ENCODE measurements around the gene VGLL2. TPM values are rescaled to one million over a fixed set of nuclear protein-coding genes. Genes with fewer than 3 reads are reported as not detected.
"Not testable (repeated sequence)": the region's sequence is repeated elsewhere in the genome, so short reads cannot be mapped to it uniquely, and the experiment has no call there.

Gene VGLL2
- total RNA-seq, 4 donors from 2014 or later, result not detected

DNA sequence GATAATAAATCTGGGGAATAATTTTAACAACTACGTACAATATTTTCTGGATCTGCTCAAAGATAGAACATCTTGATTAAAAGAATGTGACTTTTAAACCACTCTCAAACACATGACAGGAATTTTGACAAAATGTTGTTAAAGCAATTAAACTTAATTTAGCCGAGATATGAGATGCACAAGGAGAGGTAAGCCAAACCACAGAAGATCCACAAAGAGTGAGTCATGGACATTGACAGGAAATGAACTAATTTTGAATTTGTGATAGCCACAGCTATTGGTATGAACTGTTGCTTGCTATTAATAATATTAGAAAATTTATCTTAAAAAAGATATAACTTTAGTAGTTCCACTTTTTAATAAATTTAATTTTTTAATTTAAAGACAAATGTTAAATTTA, 27.8 kb upstream of the VGLL2 start:
- intact Hi-C loops (cut with DNase I; ENCODE audit: low total_unique reads), result no loop called here
- no peaks in the 10 kb centered on the region for H3K9me3 ChIP-seq
- no peak for DNase-seq
- no peak for TF ChIP-seq POLR2A (IDR thresholded peaks at IDR 0.05)
- TF ChIP-seq, protein P1, sequence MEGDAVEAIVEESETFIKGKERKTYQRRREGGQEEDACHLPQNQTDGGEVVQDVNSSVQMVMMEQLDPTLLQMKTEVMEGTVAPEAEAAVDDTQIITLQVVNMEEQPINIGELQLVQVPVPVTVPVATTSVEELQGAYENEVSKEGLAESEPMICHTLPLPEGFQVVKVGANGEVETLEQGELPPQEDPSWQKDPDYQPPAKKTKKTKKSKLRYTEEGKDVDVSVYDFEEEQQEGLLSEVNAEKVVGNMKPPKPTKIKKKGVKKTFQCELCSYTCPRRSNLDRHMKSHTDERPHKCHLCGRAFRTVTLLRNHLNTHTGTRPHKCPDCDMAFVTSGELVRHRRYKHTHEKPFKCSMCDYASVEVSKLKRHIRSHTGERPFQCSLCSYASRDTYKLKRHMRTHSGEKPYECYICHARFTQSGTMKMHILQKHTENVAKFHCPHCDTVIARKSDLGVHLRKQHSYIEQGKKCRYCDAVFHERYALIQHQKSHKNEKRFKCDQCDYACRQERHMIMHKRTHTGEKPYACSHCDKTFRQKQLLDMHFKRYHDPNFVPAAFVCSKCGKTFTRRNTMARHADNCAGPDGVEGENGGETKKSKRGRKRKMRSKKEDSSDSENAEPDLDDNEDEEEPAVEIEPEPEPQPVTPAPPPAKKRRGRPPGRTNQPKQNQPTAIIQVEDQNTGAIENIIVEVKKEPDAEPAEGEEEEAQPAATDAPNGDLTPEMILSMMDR (IDR thresholded peaks at IDR 0.05), result no peak
- no peak overlapping the region for H3K4me3 ChIP-seq
- no peaks in the 10 kb centered on the region for H3K4me1 ChIP-seq
- H3K36me3 ChIP-seq, result no peaks in the 10 kb centered on the region
- H3K27me3 ChIP-seq, result no peaks in the 10 kb centered on the region
- no peak overlapping the region for H3K27ac ChIP-seq

DNA sequence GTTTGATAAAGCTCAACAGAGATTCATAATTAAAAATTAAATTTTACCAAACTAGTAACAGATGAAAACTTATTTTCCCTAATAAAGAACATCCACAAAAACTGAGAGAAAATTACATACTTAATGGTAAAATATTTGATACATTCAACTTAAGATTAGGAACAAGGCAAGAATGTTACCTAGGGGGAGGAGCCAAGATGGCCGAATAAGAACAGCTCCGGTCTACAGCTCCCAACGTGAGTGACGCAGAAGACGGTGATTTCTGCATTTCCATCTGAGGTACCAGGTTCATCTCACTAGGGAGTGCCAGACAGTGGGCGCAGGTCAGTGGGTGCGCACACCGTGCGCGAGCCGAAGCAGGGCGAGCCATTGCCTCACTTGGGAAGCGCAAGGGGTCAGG, 20.8 kb upstream of the VGLL2 start:
- H3K4me1 ChIP-seq, result not testable (repeated sequence)

DNA sequence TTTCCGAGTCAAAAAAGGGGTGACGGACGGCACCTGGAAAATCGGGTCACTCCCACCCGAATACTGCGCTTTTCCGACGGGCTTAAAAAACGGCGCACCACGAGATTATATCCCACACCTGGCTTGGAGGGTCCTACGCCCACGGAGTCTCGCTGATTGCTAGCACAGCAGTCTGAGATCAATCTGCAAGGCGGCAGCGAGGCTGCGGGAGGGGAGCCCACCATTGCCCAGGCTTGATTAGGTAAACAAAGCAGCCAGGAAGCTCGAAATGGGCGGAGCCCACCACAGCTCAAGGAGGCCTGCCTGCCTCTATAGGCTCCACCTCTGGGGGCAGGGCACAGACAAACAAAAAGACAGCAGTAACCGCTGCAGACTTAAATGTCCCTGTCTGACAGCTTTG, 20.4 kb upstream of the VGLL2 start:
- DNase-seq; H3K36me3 ChIP-seq; H3K9me3 ChIP-seq; intact Hi-C loops (cut with DNase I; ENCODE audit: low total_unique reads); H3K27ac ChIP-seq; H3K4me1 ChIP-seq; H3K4me3 ChIP-seq; H3K27me3 ChIP-seq: not testable (repeated sequence)

More for the DNA sequence above, 20.8 kb upstream of the VGLL2 start:
- H3K27me3 ChIP-seq; H3K27ac ChIP-seq; DNase-seq; intact Hi-C loops (cut with DNase I; ENCODE audit: low total_unique reads); H3K36me3 ChIP-seq; H3K9me3 ChIP-seq; H3K4me3 ChIP-seq: not testable (repeated sequence)

DNA sequence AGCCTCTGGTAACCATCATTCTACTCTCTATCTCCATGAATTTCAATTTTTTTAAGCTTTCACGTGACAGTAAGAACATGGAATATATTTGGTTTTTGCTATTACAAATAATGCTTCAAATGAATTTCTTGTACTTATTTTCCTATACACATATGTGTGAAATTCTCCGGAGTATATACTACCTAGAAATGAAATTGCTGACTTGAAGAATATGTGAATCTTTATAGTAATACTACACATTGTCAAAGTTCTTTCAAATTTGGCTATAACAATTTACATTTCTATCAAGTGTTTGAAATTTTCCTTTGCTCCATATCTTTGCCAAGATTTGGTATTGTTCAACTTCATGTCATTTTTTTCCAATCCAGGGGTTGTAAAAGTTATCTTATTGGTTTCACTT, 11.6 kb upstream of the VGLL2 start:
- intact Hi-C loops (cut with DNase I; ENCODE audit: low total_unique reads), result no loop called here
- Histone ChIP-seq H3K4me3 (no peak overlapping the region), H3K27me3 (no peaks in the 10 kb centered on the region), H3K36me3 (no peaks in the 10 kb centered on the region), H3K27ac (no peak overlapping the region), H3K9me3 (no peaks in the 10 kb centered on the region), H3K4me1 (no peaks in the 10 kb centered on the region)
- TF ChIP-seq, protein P1 (IDR thresholded peaks at IDR 0.05), result no peak
- no peak for TF ChIP-seq POLR2A (IDR thresholded peaks at IDR 0.05)
- no peak for DNase-seq

DNA sequence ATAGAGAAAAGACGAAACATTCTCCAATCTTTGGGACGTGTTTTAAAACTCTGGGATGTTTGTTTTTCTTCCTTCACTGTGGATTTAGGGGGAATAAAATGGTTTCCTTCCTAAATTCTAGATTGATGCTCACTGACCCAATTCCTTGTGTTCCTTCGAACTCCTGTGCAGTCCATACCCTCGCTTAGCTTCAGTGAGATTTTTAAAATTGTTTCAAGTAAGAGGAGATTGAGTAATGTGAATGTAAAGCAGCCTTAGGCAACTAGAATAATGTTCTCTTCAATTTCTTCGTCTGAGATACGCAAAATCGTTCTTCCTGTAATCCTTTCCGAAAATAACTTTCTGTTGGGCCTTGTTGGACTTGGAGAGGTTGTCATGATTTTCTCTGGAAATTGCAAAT, 2.6 kb upstream of the VGLL2 start:
- intact Hi-C loops (cut with DNase I; ENCODE audit: low total_unique reads), result no loop called here
- no peak overlapping the region for H3K27ac ChIP-seq
- DNase-seq, result no peak
- peaks cover 0 to 48% of the 10 kb centered on the region in 2 donors for H3K27me3 ChIP-seq
- TF ChIP-seq, protein P1 (IDR thresholded peaks at IDR 0.05), result no peak
- no peak for TF ChIP-seq POLR2A (IDR thresholded peaks at IDR 0.05)
- no peaks in the 10 kb centered on the region for H3K9me3 ChIP-seq
- peaks cover 0 to 5% of the 10 kb centered on the region in 2 donors for H3K4me1 ChIP-seq
- no peaks in the 10 kb centered on the region for H3K36me3 ChIP-seq
- no peak overlapping the region for H3K4me3 ChIP-seq

GRCh38 chr6:117263353-117263927, 1.9 kb upstream of the VGLL2 start:
- H3K27me3 ChIP-seq, result peaks cover 0 to 55% of the 10 kb centered on the region in 2 donors
- H3K36me3 ChIP-seq, result no peaks in the 10 kb centered on the region
- H3K4me3 ChIP-seq, result no peak overlapping the region
- H3K9me3 ChIP-seq, result no peaks in the 10 kb centered on the region
- no peak overlapping the region for H3K27ac ChIP-seq
- DNase-seq, result no peak
- intact Hi-C loops (cut with DNase I; ENCODE audit: low total_unique reads), result no loop called here
- TF ChIP-seq, protein P1 (IDR thresholded peaks at IDR 0.05), result no peak
- TF ChIP-seq POLR2A (IDR thresholded peaks at IDR 0.05), result no peak
- H3K4me1 ChIP-seq, result peaks cover 0 to 5% of the 10 kb centered on the region in 2 donors

Data from uterus (tissue), 4 donors.